ENCODE data around the gene PLCG2. TPM values are rescaled to one million over a fixed set of nuclear protein-coding genes. Genes with fewer than 3 reads are reported as not detected.

Gene PLCG2
- total and polyA plus RNA-seq, 12 donors, result 2.4 to 18.2 (median 6.2) TPM

DNA sequence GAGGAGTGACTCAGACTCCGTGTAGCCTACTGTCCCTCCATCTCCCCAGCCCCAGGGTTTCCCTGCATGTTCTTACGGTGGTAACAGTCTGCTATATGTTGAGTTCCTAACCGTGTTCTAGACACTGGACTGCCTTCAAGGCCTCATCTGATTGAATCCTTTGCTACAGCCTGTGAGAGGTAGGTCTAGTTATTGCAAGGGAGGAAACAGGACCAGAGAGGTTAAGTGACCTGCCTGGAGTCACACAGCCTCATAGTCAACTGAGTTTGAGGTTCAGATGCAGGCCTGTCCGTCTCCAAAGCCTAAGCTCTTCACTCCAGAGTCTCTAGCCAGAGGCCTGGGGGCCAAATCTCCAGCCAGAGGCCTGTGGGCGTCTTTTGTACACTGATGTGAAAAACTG lies 134.1 kb downstream of the PLCG2 start:
- Histone ChIP-seq H3K27ac (no peak overlapping the region), H3K4me3 (no peak overlapping the region), H3K9me3 (no peaks in the 10 kb centered on the region), H3K27me3 (no peaks in the 10 kb centered on the region), H3K36me3 (peaks cover 0 to 55% (median 0%) of the 10 kb centered on the region in 9 donors), H3K4me1 (no peaks in the 10 kb centered on the region)
- ATAC-seq, result peak in 1 of 8 donors; percentile 30
- WGBS, 2 donors, result 78 to 87% methylated on average over 5 of the region's 5 CpGs
- no peak for TF ChIP-seq CTCF (IDR thresholded peaks at IDR 0.05)
- intact Hi-C loops (cut with DNase I), result no loop called here
- DNase-seq, result no peak

- Histone ChIP-seq H3K9me3 (no peaks in the 10 kb centered on the region), H3K27ac (no peak overlapping the region), H3K36me3 (peaks cover 0 to 67% (median 0%) of the 10 kb centered on the region in 9 donors), H3K27me3 (no peaks in the 10 kb centered on the region), H3K4me1 (no peaks in the 10 kb centered on the region), H3K4me3 (no peak overlapping the region)
- ATAC-seq (no peak), DNase-seq (no peak)
- intact Hi-C loops (cut with DNase I), result no loop called here
- 90 to 94% methylated on average over 2 of the region's 2 CpGs for WGBS, 2 donors
- no peak for TF ChIP-seq CTCF (IDR thresholded peaks at IDR 0.05)
These were observed 138.3 kb downstream of the PLCG2 start for GRCh38 chr16:81917375-81917774.

GRCh38 chr16:81918927-81919326 lies 139.8 kb downstream of the PLCG2 start:
- no peak for ATAC-seq
- intact Hi-C loops (cut with DNase I), result no loop called here

DNA sequence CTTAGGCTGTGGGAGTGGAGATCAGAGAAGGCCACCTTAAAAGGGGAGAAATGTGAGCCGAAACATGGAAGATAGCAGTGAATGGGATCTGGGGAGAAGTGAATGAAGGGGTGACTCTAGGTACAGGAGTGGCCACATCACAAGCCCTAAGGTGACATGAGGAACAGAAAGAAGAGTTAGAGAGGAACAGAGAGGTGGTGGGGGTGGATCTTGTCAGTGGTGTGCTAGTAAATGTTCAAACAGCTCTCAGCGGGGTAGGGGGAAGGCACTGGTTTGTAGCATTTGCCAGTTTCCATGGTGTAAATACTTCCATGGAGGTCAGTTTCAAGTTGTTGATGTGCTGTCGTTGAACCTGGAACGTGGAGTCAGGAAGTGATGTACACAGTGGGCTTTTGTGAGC lies 141.4 kb downstream of the PLCG2 start:
- ATAC-seq (no peak), DNase-seq (no peak)
- Histone ChIP-seq H3K4me3 (no peak overlapping the region), H3K27me3 (no peaks in the 10 kb centered on the region), H3K4me1 (no peaks in the 10 kb centered on the region), H3K36me3 (peaks cover 0 to 65% (median 0%) of the 10 kb centered on the region in 9 donors), H3K27ac (no peak overlapping the region), H3K9me3 (no peaks in the 10 kb centered on the region)
- TF ChIP-seq CTCF (IDR thresholded peaks at IDR 0.05), result no peak
- intact Hi-C loops (cut with DNase I), result no loop called here
- WGBS, 2 donors, result 86 to 91% methylated on average over 4 of the region's 4 CpGs

More at GRCh38 chr16:81918927-81919326, 139.8 kb downstream of the PLCG2 start:
- Histone ChIP-seq H3K36me3 (peaks cover 0 to 66% (median 0%) of the 10 kb centered on the region in 9 donors), H3K27ac (no peak overlapping the region), H3K9me3 (no peaks in the 10 kb centered on the region), H3K4me3 (no peak overlapping the region), H3K4me1 (no peaks in the 10 kb centered on the region), H3K27me3 (no peaks in the 10 kb centered on the region)
- 91 to 98% methylated on average over 2 of the region's 2 CpGs for WGBS, 2 donors
- TF ChIP-seq CTCF (IDR thresholded peaks at IDR 0.05), result no peak
- no peak for DNase-seq

Data from heart right ventricle (tissue), 16 donors.